Bronchial smooth muscle cell (primary cell): ENCODE measurements around the gene RAB40AL. TPM values are rescaled to one million over a fixed set of nuclear protein-coding genes. Genes with fewer than 3 reads are reported as not detected.

ENCODE experiments used
- total RNA-seq: library from RNA; depleted of rRNA; stranded (reverse); fragments of >200 nt; gene quantifications from 2 replicates; pipeline ENCODE4 v1.2.1, GENCODE V29; 2014

RAB40AL gene
- 0.09 and 0.32 TPM in 2 replicates for total RNA-seq

GRCh38 chrX:102936972-102937371 is at the start of gene RAB40AL:
RAB40AL (plus strand) TSS chrX:102937272; CDS start chrX:102937319, 47 bp downstream.

Other genes starting within 250 kb of the RAB40AL start
- 22.5 and 24.5 TPM in 2 replicates for gene GPRASP2, start 224.8 kb upstream of the RAB40AL start, total RNA-seq
- 9.1 and 9.8 TPM in 2 replicates for gene GPRASP3, start 216.5 kb upstream of the RAB40AL start, total RNA-seq
- gene BEX1, start 126.9 kb downstream of the RAB40AL start, total RNA-seq = 0.63 TPM in 1 of 2 replicates, not detected in the other
- gene NXF3, start 155.9 kb downstream of the RAB40AL start, total RNA-seq = not detected in 2 replicates